K562 (cell line): Measurements from ENCODE around the gene ERCC2. TPM values are rescaled to one million over a fixed set of nuclear protein-coding genes. Genes with fewer than 3 reads are reported as not detected.

Experiments used
- ARID1B ChIP-seq: fragments of 450-650 bp; IDR thresholded peaks from 2 replicates; pipeline ENCODE4 v1.6.1; 2016; ENCODE audit warnings: antibody characterized with exemption, mild to moderate bottlenecking, inconsistent platforms
- BHLHE40 ChIP-seq: IDR thresholded peaks from 2 replicates; pipeline ENCODE4 v1.6.1; 2011; ENCODE audit warnings: low read length, improper control_type of control experiment
- CCNT2 ChIP-seq: IDR thresholded peaks from 2 replicates; pipeline ENCODE4 v1.6.1; 2011; ENCODE audit warnings: borderline replicate concordance, low read depth, mild to moderate bottlenecking, moderate library complexity, mixed read lengths, low read length; ENCODE audit not compliant: insufficient read length; ENCODE audit errors: extremely low read depth
- DMBX1 ChIP-seq: fragments of 250-450 bp; sonication (Bioruptor Pico); IDR thresholded peaks from 2 replicates; pipeline ENCODE4 v1.8.0; 2022; ENCODE audit warnings: inconsistent platforms, mild to moderate bottlenecking, moderate library complexity, borderline replicate concordance
- FIP1L1 ChIP-seq: fragments of 200-400 bp; formaldehyde crosslinking; IDR thresholded peaks from 2 replicates; pipeline ENCODE4 v1.6.1; 2018; ENCODE audit warnings: mild to moderate bottlenecking, low read depth, low read length; ENCODE audit not compliant: poor library complexity, severe bottlenecking
- GABPB1 ChIP-seq: sonication (generic); formaldehyde crosslinking; IDR thresholded peaks from 2 replicates; pipeline ENCODE4 v1.8.0; 2022; ENCODE audit warnings: mild to moderate bottlenecking, missing genetic modification reagents
- HDAC8 ChIP-seq: fragments of 450-650 bp; IDR thresholded peaks from 2 replicates; pipeline ENCODE4 v1.6.1; 2016; ENCODE audit warnings: mild to moderate bottlenecking, missing genetic modification characterization, moderate library complexity, missing compliant biosample characterization
- KDM2B ChIP-seq: fragments of 250-450 bp; sonication (Bioruptor Pico); IDR thresholded peaks from 2 replicates; pipeline ENCODE4 v1.8.0; 2021; ENCODE audit warnings: mild to moderate bottlenecking, moderate library complexity
- KLF1 ChIP-seq: fragments of 450-650 bp; IDR thresholded peaks from 2 replicates; pipeline ENCODE4 v1.6.1; 2016; ENCODE audit warnings: missing genetic modification characterization, missing compliant biosample characterization
- MEF2A ChIP-seq: IDR thresholded peaks from 2 replicates; pipeline ENCODE4 v1.6.1; 2011; ENCODE audit warnings: low read depth, mild to moderate bottlenecking, low read length, moderate library complexity; ENCODE audit not compliant: control insufficient read depth
- MYC ChIP-seq, 2 experiments: fragments of 250-450 bp in 1 of 2; sonication (Bioruptor Pico) in 1 of 2; IDR thresholded peaks; 2 replicates each; pipeline versions ENCODE4 v1.5.1 to v1.6.1; 2012 to 2021; ENCODE audit warnings: low read depth in 2 of 2, borderline replicate concordance in 1 of 2, improper control_type of control experiment in 1 of 2, low read length in 1 of 2, mild to moderate bottlenecking in 1 of 2, moderate library complexity in 1 of 2
- POLR3G ChIP-seq: IDR thresholded peaks from 2 replicates; pipeline ENCODE4 v1.6.1; 2011; ENCODE audit not compliant: insufficient read length, insufficient replicate concordance; ENCODE audit errors: extremely low read depth
- SOX6 ChIP-seq: fragments of 450-650 bp; IDR thresholded peaks from 2 replicates; pipeline ENCODE4 v1.6.1; 2014; ENCODE audit warnings: mild to moderate bottlenecking
- ZBED1 ChIP-seq: IDR thresholded peaks from 2 replicates; pipeline ENCODE4 v1.6.1; 2014
- ZNF146 ChIP-seq: IDR thresholded peaks from one replicate; pipeline ENCODE4 v1.6.1; 2018; ENCODE audit warnings: missing compliant biosample characterization; ENCODE audit not compliant: unreplicated experiment
- ZNF224 ChIP-seq: sonication (generic); formaldehyde crosslinking; IDR thresholded peaks from 2 replicates; pipeline ENCODE4 v1.8.0; 2022; ENCODE audit warnings: mild to moderate bottlenecking, missing genetic modification reagents
- ZNF431 ChIP-seq: sonication (generic); formaldehyde crosslinking; IDR thresholded peaks from 2 replicates; pipeline ENCODE4 v1.8.0; 2022; ENCODE audit warnings: mild to moderate bottlenecking, missing genetic modification reagents
- ZSCAN29 ChIP-seq: fragments of 450-650 bp; IDR thresholded peaks from 2 replicates; pipeline ENCODE4 v1.6.1; 2017
- polyA plus RNA-seq, 8 experiments: library from polyadenylated mRNA; depleted of rRNA in 4 of 8; stranded (reverse) in 5 of 8; unstranded in 3 of 8; fragments of >200 nt; fragmentation: Nextera tagmentation in 2 of 8; fragmentation: Illumina TruSeq in 1 of 8; extraction: Ambion mirVana in 2 of 8; extraction: Trizol in 1 of 8; gene quantifications; 2 replicates each; pipeline versions ENCODE4 v1.2.1 to v1.2.3, GENCODE V29; 2011 to 2014; ENCODE audit warnings: inconsistent platforms in 1 of 8, missing spikeins in 1 of 8
- total RNA-seq, 7 experiments: library from RNA; depleted of rRNA in 6 of 7; stranded (reverse); fragments of >200 nt in 6 of 7; fragmentation: Illumina TruSeq in 2 of 7; extraction: Trizol in 2 of 7; gene quantifications; 2 replicates each; pipeline versions ENCODE4 v1.2.1 to v1.2.3, GENCODE V29; 2011 to 2021; ENCODE audit warnings: low replicate concordance in 1 of 7
- TF ChIP-seq, protein P1 (sequence below): fragments of 450-650 bp; formaldehyde crosslinking; IDR thresholded peaks from 2 replicates; pipeline ENCODE4 v1.4.0; 2020; ENCODE audit warnings: mild to moderate bottlenecking
- TF ChIP-seq, protein P2 (sequence below): sonication (generic); formaldehyde crosslinking; IDR thresholded peaks from 2 replicates; pipeline ENCODE4 v1.5.0; 2020; ENCODE audit warnings: missing genetic modification reagents
- TF ChIP-seq, protein P3 (sequence below): fragments of 250-450 bp; sonication (Bioruptor Pico); IDR thresholded peaks from 2 replicates; pipeline ENCODE4 v1.8.0; 2022; ENCODE audit warnings: inconsistent platforms
- TF ChIP-seq, protein P4 (sequence below): conservative IDR thresholded peaks from 2 replicates; pipeline ENCODE4 v1.6.1; 2011; ENCODE audit warnings: low read depth, mild to moderate bottlenecking, low read length; ENCODE audit not compliant: control insufficient read depth

Gene ERCC2
- total and polyA plus RNA-seq, 9 of the 15 experiments (the other 6 are each of a cell fraction or from before 2014, with no cell fraction given), result 2.2 to 55.9 (median 23.4) TPM

DNA sequence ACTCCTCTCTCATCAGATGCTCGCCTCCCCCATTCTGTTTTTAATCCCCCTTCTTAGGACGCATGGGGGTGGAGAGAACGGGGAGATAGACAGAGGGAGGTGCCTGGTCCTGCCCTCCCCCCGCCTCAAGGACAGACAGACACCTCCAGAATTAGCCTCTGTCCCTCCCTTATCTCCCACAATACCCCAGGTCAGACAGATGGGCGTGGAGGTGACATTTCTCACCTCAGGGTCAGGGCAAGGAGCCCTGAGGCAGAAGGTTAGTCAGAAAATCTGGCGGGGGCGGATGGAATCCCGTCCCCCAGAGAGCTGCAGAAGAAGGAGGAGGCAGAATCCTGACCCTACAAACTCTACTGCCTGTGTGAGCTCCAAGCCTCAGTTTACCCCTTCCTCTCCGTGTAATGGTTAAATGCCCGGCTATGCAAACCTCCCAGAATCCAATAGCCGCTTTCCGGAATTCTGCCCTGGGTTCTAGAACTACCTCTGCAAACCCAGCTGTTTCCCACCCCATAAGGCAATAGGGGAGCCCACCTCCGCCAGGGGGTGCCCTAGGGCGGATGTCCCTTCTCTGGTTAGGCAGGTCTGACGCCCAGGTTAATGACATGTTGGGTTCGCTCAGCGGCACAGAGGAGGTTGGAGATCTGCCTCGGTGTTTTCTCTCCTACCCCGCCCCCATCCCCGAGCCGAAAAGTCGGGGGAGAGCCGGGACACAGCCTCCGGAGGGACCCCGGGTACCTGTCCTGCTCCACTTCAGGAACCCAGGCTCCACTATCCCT lies 33.6 kb upstream of the ERCC2 start (continued):
- TF ChIP-seq, protein P1, sequence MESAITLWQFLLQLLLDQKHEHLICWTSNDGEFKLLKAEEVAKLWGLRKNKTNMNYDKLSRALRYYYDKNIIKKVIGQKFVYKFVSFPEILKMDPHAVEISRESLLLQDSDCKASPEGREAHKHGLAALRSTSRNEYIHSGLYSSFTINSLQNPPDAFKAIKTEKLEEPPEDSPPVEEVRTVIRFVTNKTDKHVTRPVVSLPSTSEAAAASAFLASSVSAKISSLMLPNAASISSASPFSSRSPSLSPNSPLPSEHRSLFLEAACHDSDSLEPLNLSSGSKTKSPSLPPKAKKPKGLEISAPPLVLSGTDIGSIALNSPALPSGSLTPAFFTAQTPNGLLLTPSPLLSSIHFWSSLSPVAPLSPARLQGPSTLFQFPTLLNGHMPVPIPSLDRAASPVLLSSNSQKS (CRISPR knock-in tag), result no peak
- no peak for TF ChIP-seq POLR3G
- TF ChIP-seq ZNF224 (CRISPR knock-in tag), result no peak
- TF ChIP-seq ARID1B, result peak; percentile 43; the same call in 1 of the 2 replicates
- TF ChIP-seq, protein P2, sequence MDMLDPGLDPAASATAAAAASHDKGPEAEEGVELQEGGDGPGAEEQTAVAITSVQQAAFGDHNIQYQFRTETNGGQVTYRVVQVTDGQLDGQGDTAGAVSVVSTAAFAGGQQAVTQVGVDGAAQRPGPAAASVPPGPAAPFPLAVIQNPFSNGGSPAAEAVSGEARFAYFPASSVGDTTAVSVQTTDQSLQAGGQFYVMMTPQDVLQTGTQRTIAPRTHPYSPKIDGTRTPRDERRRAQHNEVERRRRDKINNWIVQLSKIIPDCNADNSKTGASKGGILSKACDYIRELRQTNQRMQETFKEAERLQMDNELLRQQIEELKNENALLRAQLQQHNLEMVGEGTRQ (CRISPR knock-in tag), result no peak
- no peak for TF ChIP-seq GABPB1 (CRISPR knock-in tag)
- no peak for TF ChIP-seq ZNF431 (CRISPR knock-in tag)
- TF ChIP-seq ZBED1, result no peak
- TF ChIP-seq, protein P3, sequence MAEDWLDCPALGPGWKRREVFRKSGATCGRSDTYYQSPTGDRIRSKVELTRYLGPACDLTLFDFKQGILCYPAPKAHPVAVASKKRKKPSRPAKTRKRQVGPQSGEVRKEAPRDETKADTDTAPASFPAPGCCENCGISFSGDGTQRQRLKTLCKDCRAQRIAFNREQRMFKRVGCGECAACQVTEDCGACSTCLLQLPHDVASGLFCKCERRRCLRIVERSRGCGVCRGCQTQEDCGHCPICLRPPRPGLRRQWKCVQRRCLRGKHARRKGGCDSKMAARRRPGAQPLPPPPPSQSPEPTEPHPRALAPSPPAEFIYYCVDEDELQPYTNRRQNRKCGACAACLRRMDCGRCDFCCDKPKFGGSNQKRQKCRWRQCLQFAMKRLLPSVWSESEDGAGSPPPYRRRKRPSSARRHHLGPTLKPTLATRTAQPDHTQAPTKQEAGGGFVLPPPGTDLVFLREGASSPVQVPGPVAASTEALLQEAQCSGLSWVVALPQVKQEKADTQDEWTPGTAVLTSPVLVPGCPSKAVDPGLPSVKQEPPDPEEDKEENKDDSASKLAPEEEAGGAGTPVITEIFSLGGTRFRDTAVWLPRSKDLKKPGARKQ, result no peak
- peak; percentile 41; the same call in 1 of the 2 replicates for TF ChIP-seq MYC (IDR thresholded peaks at IDR 0.05; ENCODE audit: low read depth, low read length)
- TF ChIP-seq MYC (CRISPR knock-in tag; IDR thresholded peaks at IDR 0.05; ENCODE audit: borderline replicate concordance, low read depth), result no peak
- TF ChIP-seq, protein P4, sequence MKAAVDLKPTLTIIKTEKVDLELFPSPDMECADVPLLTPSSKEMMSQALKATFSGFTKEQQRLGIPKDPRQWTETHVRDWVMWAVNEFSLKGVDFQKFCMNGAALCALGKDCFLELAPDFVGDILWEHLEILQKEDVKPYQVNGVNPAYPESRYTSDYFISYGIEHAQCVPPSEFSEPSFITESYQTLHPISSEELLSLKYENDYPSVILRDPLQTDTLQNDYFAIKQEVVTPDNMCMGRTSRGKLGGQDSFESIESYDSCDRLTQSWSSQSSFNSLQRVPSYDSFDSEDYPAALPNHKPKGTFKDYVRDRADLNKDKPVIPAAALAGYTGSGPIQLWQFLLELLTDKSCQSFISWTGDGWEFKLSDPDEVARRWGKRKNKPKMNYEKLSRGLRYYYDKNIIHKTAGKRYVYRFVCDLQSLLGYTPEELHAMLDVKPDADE, result no peak
- TF ChIP-seq MEF2A, result no peak
- no peak for TF ChIP-seq FIP1L1
- TF ChIP-seq KDM2B (CRISPR knock-in tag), result no peak
- TF ChIP-seq ZSCAN29, result peak; percentile 31; the same call in 1 of the 2 replicates
- no peak for TF ChIP-seq BHLHE40
- no peak for TF ChIP-seq KLF1
- TF ChIP-seq CCNT2, result peak; percentile 21
- no peak for TF ChIP-seq DMBX1
- TF ChIP-seq HDAC8 (tag), result no peak
- no peak for TF ChIP-seq SOX6
- TF ChIP-seq ZNF146, result no peak
